NCI-H1105 treated with DMSO at 0.1 percent for 48 hours (cell line): Measurements from ENCODE around the gene TACC2.

Source experiments
- DNase-seq: peaks from one replicate; lab custom pipeline; 2025; lab: John Stamatoyannopoulos, UW

The TACC2 gene

GRCh38 chr10:122248356-122249302, 259.7 kb downstream of the TACC2 start:
- no peak for DNase-seq

GRCh38 chr10:122249303-122249850, 260.4 kb downstream of the TACC2 start:
- no peak for DNase-seq

- DNase-seq, result no peak
Measured at GRCh38 chr10:122249991-122250750, 261.2 kb downstream of the TACC2 start.

- no peak for DNase-seq
Measured at GRCh38 chr10:122251459-122252255, 262.7 kb downstream of the TACC2 start.

GRCh38 chr10:122252805-122253204, 263.8 kb downstream of the TACC2 start:
- no peak for DNase-seq

- DNase-seq, result no peak
Measured at GRCh38 chr10:122253605-122254004, 264.6 kb downstream of the TACC2 start.

GRCh38 chr10:122254831-122255230, 265.9 kb downstream of the TACC2 start:
- no peak for DNase-seq

GRCh38 chr10:122255509-122256301, 266.7 kb downstream of the TACC2 start:
- DNase-seq, result no peak

GRCh38 chr10:122257041-122257440, 268.1 kb downstream of the TACC2 start:
- DNase-seq, result no peak

- DNase-seq, result no peak
Measured at GRCh38 chr10:122258136-122259074, 269.4 kb downstream of the TACC2 start.

GRCh38 chr10:122259075-122259466, 270.1 kb downstream of the TACC2 start:
- no peak for DNase-seq

GRCh38 chr10:122261584-122261983, 272.6 kb downstream of the TACC2 start:
- DNase-seq, result no peak

- DNase-seq, result no peak
Measured at GRCh38 chr10:122263971-122264370, 275.0 kb downstream of the TACC2 start.

- no peak for DNase-seq
Measured at GRCh38 chr10:122264436-122264835, 275.5 kb downstream of the TACC2 start.

GRCh38 chr10:122264931-122265330, 276.0 kb downstream of the TACC2 start:
- no peak for DNase-seq

GRCh38 chr10:122265896-122266295, 276.9 kb downstream of the TACC2 start:
- no peak for DNase-seq

- peak; percentile 7 for DNase-seq
Measured at GRCh38 chr10:122267849-122268737, 279.1 kb downstream of the TACC2 start.

- DNase-seq, result no peak
Measured at GRCh38 chr10:122269059-122269687, 280.2 kb downstream of the TACC2 start.
